B cell (primary cell): Measurements from ENCODE around the gene FGF18.

Source experiments
- CTCF ChIP-seq: fragments of 200-600 bp; IDR thresholded peaks from one replicate; pipeline ENCODE4 v1.8.0; 2022; ENCODE audit warnings: antibody characterized with exemption, mild to moderate bottlenecking
- EZH2 ChIP-seq: IDR thresholded peaks from 2 replicates; pipeline ENCODE4 v1.6.1; 2012; ENCODE audit warnings: borderline replicate concordance, low read depth, mild to moderate bottlenecking, moderate library complexity, low read length; ENCODE audit not compliant: insufficient read depth, poor library complexity, severe bottlenecking

DNA sequence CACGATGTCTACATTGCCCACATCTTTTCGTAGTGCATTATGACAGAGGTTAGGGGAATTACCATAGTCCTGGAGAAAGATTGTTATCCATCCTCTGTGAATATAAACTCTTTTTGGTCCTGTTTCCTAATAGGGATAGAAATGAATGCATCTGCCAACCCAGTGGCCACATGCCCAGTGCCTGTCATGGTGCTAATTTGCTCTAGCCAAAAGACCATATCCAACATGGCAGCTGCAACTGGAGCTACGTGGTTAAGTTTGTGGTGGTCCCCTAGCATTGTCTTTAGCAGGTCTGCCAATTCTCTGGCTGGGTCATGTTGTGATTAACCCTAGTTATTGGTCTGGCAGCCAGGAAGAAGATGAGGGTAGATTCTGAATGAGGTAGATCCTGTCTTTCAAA is 87.5 kb downstream of the FGF18 start:
- TF ChIP-seq CTCF = no peak
- no peak for TF ChIP-seq EZH2
